HS-5 (cell line): ENCODE results near the gene CPT1A.

Source experiments
- DNase-seq: peaks from one replicate; pipeline ENCODE4 v3.0.0-alpha.2; 2012; ENCODE audit warnings: low read depth

CPT1A gene

DNA sequence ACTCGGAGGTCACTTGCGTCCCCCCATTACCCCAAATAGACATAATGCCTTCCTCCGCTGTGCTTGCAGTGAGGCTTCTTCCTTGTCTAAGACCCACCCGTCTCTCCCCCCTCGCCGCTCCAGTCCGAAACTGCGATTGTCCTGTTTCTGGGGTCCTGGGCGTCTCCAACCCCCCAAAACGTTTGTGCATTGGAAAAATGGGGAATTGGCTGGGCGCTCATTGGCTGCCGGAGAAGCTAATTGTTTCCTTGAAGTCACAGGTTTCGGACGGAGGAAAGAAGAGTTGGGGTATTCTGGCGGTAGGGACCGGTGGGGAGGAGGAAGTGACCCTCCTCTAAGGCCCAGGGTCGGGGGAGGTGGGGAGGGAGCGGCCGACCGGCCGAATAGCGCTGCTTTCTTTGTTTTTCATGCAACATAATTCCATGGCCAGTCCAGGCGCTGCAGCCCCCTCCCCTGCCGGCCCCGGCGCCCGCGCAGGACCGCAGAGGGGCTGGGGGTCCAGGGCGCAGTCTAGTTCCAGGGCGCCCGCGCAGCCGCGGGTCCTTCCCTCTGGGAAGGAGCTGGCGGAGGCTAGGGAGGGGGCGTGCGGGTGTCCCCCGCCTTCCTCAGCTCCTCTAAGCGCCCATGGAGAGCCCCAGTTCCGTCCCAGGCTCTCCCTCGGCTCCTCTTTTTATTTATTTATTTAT is 12.7 kb upstream of the CPT1A start:
- no peak for DNase-seq

DNA sequence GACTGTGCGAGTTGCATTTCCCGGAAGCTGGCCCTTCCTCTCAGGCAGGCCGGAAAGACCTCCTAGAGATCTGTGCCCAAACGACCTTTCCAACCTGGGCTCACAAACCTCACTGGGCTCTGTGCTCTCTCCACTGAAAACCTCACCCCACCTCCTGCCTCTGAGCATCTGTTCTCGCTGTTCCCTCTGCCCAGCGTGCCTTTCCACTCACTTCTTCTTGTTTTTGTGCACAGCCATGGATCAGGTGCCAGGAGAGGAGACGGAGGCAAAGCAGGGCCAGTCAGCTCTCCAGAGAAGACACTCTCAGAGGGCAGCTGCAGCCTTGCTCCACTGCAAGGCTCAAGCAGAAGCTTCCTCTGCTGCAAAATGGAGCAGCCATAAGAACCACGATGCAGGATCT is 10.9 kb upstream of the CPT1A start:
- DNase-seq: no peak

DNA sequence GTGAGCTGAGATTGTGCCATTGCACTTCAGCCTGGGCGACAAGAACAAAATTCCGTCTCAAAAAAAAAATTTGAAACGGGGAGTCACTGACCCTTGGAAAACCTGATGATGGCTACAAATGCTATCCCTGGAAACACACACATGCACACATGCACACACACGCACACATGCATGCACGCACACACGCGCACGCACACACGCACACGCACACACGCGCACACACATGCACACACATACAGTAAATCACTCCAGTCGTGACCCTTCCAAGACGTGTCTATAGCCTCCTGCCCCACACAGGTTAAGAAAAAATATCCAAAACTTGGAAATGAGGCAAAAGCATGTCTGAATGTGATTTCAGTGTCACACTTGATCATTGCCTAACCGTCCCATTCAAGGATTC is 6.7 kb upstream of the CPT1A start:
- no peak for DNase-seq

DNA sequence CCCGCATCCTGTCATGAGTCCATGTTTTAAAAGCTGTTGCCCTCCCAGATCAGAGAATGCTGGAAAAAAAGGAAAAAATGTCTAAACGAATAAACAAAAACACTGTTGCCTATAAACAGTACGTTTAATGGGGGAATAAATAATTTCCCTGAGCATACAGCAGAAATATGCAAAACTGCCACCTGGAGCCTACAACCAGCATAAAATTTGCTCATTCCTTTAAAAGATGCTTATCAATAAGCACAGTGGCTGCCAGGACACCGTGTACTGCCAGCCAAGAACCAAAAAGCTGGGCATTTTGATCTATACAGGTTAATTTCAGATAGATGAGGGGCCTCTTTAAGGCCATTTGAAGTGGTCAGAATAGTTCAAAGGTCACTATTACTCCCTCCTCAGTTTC is 5.7 kb upstream of the CPT1A start:
- no peak for DNase-seq

DNA sequence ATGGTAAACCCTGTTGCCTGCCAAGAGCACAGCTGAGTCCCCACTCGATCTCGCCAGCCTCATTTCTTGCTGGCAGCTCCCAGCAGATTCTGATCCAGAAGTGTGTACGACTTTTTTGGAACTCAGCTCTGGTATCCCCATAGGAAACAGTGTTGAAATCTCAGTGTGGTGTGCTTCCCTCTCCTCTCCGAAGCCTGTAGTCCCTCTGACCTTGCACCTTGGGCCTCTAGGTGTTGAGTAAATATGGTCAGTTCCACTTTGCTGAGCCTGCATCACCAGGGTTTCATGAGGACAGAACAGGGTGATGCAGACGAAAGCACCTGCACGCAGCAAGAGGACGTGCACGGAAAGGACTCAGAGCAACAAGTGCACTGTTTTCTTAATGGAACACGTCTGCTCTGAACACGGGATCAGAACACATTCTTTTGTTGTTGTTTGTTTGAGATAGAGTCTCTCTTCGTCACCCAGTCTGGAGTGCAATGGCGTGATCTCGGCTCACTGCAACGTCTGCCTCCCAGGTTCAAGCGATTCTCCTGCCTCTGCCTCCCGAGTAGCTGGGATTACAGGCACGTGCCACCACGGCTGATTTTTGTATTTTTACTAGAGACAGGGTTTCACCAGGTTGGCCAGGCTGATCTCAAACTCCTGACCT is 3.8 kb upstream of the CPT1A start:
- no peak for DNase-seq

DNA sequence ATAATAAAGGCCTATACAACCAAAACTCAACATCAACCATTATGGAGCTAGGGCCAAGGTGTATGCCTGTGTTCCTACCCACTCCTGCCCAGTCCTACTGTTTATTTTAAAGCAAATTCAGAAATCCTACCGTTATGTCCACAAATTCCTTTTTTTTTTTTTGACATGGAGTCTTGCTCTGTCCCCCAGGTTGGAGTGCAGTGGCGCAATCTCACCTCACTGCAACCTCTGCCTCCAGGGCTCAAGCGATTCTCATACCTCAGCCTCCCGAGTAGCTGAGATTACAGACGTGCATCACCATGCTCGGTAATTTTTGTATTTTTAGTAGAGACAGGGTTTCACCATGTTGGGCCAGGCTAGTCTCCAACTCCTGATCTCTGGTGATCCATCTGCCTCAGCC is 3.1 kb upstream of the CPT1A start:
- no peak for DNase-seq

DNA sequence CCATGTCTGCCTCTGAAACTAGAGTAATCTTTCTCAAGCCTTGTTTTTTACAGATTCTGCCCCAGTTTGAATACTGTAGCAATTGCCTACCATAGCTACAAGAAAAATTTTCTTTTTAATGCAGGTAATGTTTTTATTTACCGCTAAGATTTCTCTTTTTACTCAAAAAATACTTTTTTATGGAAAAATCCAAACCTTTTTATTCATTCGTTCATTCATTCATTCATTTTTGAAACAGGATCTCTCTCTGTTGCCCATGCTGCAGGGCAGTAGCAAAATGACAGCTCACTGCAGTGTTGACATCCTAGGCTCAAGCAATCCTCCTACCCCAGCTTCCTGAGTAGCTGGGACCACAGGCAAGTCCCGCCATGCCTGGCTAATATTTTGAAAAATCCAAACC is 2.7 kb upstream of the CPT1A start:
- no peak for DNase-seq

DNA sequence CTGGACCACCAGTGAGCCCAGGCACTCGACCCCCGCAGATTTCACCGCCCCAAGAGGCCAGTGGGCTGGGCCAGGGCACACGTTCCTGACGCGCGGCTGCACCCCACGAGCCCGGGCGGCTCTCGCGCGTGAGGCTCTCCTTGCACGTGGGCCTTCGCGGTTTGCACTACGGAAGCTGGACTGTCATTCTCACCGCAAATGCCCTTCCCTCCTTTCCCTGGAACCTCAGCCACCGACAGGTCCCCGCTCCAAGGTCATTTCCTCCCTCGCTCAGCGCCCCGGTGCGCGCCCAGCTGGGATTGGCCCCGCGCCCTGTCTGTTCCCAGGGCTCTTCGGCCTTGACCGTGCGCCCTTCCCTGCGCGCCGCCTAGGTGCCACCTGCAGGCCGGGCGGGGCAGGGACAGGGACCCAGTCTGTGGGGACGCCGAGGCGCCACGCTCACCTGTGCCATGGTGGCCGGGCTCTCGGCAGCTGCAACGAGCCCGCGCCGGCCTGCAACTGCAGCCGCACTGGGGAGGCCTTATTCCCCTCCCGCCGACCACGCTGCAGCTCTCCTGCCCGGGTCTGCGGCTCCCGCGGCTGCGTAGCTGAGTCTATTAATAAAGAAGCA is 2.1 kb upstream of the CPT1A start:
- DNase-seq: no peak

DNA sequence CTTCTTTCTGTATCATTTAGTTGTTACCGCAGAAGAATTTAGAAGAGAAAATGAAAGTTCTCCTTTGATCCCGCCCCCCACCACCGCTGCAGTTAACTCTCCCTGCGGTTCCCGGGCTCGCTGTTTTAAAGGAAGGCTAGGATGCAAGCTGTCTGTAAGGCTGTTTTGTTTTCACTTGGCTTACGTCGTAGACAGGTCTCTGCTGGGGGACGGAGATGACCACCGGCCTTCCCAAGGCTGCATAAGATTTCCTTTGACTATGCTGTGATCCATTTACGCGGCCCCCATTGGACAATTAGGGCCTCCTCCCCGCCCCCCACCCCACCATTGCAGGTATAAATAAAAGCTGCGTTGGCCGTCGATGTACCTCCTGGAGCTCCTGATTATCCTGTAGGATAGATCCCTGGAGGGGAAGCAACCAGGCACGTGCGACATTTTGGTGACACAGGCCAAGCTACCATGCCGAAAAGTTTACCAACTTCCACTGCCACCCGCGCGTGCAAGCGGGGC is 1.4 kb upstream of the CPT1A start:
- no peak for DNase-seq

DNA sequence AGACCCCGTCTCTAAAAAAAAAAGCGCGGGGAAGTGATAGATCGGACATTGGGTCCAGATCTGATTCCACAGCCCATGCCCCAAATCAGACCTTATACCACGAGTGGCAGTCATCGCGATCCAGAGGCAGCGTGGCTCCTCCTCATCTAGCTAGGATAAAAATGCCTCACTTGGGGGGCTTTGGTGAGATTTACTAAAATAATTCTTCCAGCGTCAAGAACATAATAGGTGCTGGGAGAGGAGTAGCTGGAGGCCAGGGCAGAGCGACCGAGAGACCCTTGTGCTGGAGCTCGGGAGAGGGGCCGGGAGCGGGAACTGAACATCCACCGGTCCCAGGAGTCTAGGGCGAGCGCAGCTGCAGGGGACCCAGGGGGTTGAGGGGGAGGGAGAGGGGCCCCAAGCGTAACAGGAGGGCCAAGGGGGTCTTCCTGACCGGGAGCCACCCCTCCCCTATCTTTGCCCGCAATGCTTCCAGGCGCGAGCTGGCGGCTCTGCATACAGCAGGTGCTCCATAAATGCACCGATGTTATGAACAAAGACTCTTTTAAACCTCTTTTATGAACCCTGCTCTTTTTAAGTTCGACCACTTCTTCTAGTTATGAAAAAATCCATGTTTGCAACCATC is 823 bp upstream of the CPT1A start:
- no peak for DNase-seq

DNA sequence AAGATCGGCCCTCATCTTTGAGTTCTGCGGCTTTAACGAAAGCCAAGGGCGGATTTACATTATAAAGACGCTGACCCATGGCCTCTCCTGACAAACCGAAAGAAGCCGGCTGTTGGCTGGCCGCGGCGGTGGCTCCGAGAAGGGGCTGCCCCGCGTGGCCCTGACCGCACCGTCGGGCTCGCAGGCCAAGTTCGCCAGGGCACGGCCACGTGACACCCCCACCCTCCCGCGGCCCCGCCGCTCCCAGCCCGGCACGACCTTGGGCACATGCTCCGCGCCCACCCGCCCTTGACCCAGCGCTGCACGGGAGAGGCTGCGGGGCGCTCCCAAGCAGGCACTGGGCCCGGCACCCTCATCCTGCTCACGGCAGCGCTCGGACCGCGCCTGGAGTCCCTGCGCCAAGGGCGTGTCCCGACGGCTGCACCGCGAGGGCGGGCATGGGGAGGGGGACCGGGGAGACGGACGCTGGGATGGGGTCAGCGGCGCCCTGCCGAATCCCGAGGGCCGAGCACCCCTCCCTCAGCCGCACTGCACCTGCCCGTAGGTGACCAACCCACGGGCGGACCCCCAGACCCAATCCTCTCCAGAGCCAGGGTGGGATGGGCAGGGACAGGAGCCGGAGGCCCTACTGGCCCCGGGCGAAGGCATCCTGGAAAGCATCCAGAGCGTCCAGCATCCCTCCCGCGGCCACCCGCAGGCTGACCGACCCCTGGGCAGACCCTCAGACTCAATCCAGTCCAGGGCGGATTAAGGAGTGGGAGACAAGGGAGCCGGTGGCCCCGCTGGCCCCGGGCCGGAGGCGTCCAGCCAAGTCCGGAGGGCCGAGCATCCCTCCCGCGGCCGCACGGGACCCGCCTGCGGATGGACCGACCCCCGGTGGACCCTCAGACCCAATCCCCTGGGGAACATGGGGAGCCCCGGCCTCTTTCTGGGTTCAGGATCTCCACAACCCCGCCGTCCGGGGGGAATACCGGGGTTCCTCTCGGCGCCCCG is 759 bp downstream of the CPT1A start:
- no peak for DNase-seq

DNA sequence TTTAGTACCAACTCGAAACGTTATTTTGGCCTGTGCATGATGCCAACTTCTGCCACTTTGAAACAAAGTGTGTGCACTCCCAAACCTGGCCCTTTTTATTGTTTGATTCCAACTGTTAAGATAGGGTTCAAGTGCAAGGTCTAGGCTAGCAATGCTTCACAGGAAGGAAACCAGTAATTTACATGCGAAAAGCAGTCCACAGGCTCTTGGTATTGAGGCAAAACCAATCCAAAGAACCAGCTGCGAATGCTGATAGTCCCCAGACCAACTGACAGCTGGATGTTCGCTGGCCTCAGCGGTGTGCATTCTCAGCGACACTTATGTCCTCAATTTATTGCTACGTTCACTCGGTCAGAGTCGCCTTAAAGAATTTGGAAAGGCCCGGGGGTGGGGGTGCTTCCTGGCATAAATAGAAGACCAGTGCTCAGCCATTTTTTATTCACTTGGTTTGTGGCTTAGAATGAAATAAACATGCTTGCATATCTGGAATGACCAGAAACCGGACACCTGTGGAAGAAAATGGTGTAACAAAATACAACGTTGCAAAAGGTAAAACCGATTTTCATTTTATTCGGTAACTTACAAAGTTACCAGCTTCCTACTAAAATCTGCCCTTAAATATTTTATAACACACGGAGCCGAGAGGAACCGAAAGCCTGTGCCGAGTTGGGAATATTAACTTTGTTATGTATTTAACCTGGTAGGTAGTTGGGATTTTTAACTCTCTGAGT is 1.6 kb downstream of the CPT1A start:
- no peak for DNase-seq

DNA sequence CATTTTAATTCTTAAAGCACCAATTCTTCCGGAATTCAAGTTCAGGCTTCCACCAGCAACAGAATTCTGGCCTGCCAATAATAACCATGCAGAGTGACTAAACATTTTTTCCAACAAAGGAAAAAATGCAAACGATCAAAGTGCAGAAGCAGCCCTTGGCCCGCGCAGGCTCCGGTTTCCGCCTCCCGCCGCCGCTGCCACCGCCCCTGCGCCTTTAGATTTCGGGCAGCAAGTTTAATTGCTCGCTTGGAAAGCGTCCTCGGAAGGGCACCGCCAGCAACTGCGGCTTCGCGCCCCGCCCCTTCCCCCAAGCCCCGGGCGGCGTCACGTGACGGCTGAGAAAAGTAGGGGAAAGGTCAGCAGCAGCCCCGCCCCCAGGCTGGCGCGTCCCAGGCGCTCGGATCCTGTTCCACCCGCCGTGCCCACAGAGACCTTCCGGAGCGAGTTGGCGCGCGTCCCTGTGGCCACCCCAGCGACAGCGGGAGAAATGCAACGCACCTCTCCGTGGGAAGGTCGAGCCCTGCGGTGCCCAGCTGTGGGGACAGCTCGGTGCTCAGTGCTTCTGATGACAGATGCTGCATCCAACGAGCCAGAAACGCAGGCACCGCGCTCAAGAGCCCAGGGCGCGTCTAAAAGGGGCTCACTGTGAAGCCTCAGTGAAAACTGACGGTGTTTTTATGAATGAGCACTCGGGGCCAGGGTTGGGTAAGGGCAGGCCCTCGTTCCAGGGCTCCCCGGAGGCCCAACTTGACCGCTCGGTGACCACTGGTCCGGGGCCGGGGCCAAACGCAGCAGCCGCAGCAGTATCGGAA is 2.5 kb downstream of the CPT1A start:
- DNase-seq: peak; percentile 60

DNA sequence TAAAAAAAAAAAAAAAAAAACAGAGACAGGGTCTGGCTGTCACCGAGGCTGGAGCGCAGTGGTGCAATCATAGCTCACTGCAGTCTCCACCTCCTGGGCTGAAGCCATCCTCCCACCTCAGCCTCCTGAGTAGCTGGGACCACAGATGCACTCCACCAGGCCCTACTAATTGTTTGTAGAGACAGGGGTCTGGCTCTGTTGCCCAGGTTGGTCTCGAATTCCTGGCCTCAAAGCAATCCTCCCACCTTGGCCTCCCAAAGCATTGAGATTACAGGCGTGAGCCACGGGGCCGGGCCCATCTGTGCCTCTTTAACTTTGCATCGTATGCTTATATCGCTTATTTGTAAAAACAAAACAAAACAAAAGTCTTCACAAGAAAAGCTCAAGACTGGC is 3.1 kb downstream of the CPT1A start:
- no peak for DNase-seq

DNA sequence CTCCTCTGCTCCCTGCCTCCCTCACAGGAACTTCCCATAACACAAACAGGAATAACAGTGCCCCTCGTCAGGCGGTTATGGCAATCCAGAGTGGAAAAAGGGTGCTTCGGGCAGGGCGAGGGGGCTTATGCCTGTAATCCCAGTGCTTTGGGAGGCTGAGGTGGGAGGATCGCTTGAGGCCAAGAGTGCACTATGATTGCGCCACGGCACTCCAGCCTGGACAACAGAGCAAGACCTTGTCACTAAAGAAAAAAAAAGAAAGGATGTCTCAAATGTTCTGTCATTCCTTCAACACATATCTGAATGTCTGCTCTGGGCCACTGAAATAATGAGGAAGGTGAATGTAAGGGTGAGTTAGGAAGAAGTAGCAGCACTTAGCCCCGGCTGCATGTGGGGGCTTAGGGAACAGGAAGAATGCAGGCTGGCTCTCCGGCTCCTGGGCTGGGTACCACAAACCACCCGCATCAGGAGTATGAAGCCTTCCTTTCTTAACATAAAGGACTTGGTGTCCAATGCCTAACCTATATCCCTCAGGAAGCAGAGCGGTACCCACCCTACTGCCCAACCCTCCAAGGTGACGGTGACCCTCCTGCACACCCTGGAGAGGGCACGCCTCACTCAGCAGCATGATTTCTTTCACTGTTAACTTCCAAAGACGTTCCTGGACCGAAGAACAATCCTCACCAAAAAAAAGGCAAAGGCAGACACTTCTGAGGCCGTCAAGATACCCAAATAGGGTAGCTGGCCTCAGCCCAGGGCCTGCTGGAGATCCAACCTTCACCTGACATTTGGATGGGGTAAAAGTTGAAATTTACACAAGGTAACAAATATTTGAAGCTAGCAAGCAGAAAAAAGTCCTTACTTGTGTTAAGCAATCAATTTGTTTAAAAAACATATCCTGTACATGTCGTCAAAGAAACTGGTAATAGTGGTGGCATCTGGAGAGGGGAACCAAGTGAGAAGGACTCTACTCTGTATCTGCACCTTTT is 3.8 kb downstream of the CPT1A start:
- DNase-seq: no peak

DNA sequence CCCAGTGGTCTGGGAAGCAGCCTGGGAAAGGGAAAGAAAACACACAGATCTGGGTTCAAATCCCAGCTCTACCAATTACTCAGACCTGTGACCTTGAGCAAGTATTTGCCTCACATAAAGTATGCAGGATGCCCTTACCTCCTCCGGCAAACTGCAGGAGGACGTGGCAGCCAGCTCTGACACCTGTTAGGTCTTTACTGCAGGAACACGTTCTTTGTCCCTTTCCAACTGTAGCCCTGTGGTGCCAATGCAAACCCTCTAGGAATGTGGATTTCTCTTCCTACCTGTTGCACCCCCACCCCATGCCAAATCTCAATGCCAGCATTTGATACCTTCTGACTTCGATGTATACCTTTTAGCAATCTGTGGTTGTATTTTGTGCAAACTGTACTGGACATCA is 6.0 kb downstream of the CPT1A start:
- DNase-seq: no peak

DNA sequence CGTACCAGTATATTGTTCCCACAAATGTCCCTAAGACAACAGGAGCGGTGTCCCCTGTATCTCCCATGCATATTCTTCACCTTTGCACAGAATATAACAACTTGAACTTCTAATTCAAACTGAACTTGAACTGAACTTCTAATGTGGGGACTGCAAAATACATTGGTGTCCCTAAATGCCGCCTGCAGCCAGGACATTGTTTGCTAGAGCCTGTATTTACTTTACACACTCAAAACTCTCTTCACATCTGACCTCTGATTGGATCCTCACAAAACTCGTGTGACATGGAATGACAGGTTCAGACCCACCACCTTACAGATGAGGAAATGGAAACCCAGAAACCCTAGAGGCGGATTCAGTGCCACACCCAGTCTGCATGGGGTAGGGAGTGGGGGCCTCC is 6.4 kb downstream of the CPT1A start:
- no peak for DNase-seq

DNA sequence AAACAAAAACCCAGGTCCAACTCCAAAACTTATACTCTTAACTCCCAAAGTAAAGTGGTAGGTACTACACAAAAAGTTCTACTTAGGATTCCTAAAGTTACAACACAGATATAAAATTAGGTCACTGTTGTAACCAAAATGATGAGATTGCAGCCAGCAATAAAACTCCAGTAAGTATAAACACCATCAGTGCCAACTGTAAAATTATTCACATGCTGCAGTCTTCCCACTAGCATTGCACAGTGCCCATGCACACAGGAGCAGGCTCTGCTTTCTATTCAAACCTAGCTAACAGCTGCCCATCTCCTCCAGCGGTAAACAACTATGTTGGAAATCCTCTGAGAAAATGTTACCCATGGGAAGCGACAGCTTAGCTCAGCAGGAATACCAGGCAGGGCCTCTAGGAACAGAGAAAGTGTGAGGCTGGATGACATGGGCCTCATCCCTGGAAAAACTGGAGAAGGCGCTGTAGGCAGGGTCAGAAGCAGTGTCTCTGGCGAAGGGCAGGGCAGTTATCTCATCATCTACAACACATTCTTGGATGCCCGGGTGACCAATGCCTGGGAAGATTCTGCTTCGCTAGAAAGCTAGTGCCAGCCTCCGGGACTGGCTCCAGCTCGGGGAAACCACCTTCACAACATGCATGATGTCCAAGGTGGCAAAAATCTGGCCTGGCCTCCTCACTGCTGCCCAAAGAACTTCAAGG is 9.1 kb downstream of the CPT1A start:
- no peak for DNase-seq
